CD4-positive, alpha-beta T cell treated with Interleukin-17A for 1 hour (primary cell): ENCODE results near the gene ERF.

Experiments
- DNase-seq: peaks from one replicate; pipeline ENCODE4 v3.0.0-alpha.2; 2020

Gene ERF

GRCh38 chr19:42252365-42253244 lies 2.3 kb downstream of the ERF start:
- DNase-seq: peak; percentile 39

- peak; percentile 26 for DNase-seq
Measured at GRCh38 chr19:42251572-42252358, 3.2 kb downstream of the ERF start.

- peak; percentile 43 for DNase-seq
Measured at GRCh38 chr19:42250666-42251531, 4.0 kb downstream of the ERF start.

GRCh38 chr19:42250183-42250665 lies 4.7 kb downstream of the ERF start:
- DNase-seq: no peak

- peak; percentile 43 for DNase-seq
Measured at GRCh38 chr19:42249769-42250168, 5.2 kb downstream of the ERF start.

GRCh38 chr19:42249149-42249750 lies 5.7 kb downstream of the ERF start:
- peak; percentile 18 for DNase-seq

- peak; percentile 39 for DNase-seq
Measured at GRCh38 chr19:42248270-42249148, 6.4 kb downstream of the ERF start.

GRCh38 chr19:42247640-42248199 lies 7.2 kb downstream of the ERF start:
- DNase-seq: no peak

- DNase-seq: peak; percentile 61
Measured at GRCh38 chr19:42246922-42247639, 7.8 kb downstream of the ERF start.

- DNase-seq: peak; percentile 62
Measured at GRCh38 chr19:42246143-42246921, 8.6 kb downstream of the ERF start.

GRCh38 chr19:42245231-42245630 lies 9.7 kb downstream of the ERF start:
- no peak for DNase-seq

- DNase-seq: peak; percentile 95
Measured at GRCh38 chr19:42244347-42245220, 10.3 kb downstream of the ERF start.

GRCh38 chr19:42242512-42243409 lies 12.2 kb downstream of the ERF start, which contains the start of gene GSK3A:
Gene GSK3A (minus strand): TSS chr19:42242602. CDS start chr19:42242465, 137 bp downstream.
- peak; percentile 99 for DNase-seq

GRCh38 chr19:42242069-42242511 lies 12.8 kb downstream of the ERF start:
- no peak for DNase-seq

- DNase-seq: no peak
Measured at GRCh38 chr19:42241279-42241678, 13.6 kb downstream of the ERF start.

GRCh38 chr19:42239544-42240220 lies 15.2 kb downstream of the ERF start:
- no peak for DNase-seq
